HCT116 (cell line): Measurements from ENCODE around the gene MINDY4B. TPM values are rescaled to one million over a fixed set of nuclear protein-coding genes. Genes with fewer than 3 reads are reported as not detected.

ENCODE experiments used
- ATAC-seq: fragments of 200-7000 bp; cut with Tn5 transposase; 2 replicates; pipeline ENCODE4 v1.9.1; 2020; ENCODE audit warnings: mild to moderate bottlenecking, moderate library complexity
- BruUV-seq: library from RNA; stranded (reverse); fragments of 400-500 nt; replicated peaks from 2 replicates; lab custom pipeline; 2021; lab: Mats Ljungman, UMichigan
- CTCF ChIA-PET: fragments of 300-600 bp; sonication (Branson Sonifier 250); formaldehyde crosslinking; loops from one replicate; lab custom pipeline; 2021; ENCODE audit warnings: antibody characterized with exemption; lab: Charles Lee
- POLR2A ChIA-PET: fragments of 300-600, 350-600 bp; sonication (Branson Sonifier 250); formaldehyde crosslinking; loops from one replicate; lab custom pipeline; 2021; ENCODE audit warnings: antibody characterized with exemption; lab: Charles Lee
- RAD21 ChIA-PET, 2 experiments: fragments of 300-600 bp; sonication (Branson Sonifier 250); formaldehyde crosslinking; loops; one replicate each; lab custom pipeline; 2023; ENCODE audit warnings: low total read pairs in 2 of 2; ENCODE audit not compliant: uncharacterized antibody in 2 of 2, unreplicated experiment in 2 of 2, low non-redundant PET in 1 of 2; lab: Charles Lee
- DNase-seq: peaks from one replicate; pipeline ENCODE4 v3.0.0-alpha.2; 2010; ENCODE audit warnings: low read depth, low spot score
- H2AFZ ChIP-seq: fragments of 200-600 bp; shearing (Covaris generic), sonication (generic); 2 replicates; pipeline ENCODE4 v1.6.1; 2017; ENCODE audit warnings: low read depth, mixed run types, mixed read lengths, antibody characterized with exemption, low read length; ENCODE audit not compliant: poor library complexity, severe bottlenecking
- H3K27ac ChIP-seq: 2 replicates; pipeline ENCODE4 v1.5.1; 2012; ENCODE audit warnings: low read depth, low read length
- H3K27me3 ChIP-seq: fragments of 200-600 bp; sonication (generic); 2 replicates; pipeline ENCODE4 v1.6.1; 2016; ENCODE audit warnings: mixed run types, low read length, mixed read lengths; ENCODE audit not compliant: insufficient read depth
- H3K36me3 ChIP-seq, 2 experiments: fragments of 200-500 bp in 1 of 2; fragments of 200-600 bp in 1 of 2; sonication (Bioruptor generic) in 1 of 2; sonication (generic) in 1 of 2; 2 replicates each; pipeline versions ENCODE4 v1.5.1 to v1.6.1; 2014 to 2016; ENCODE audit warnings: low read length in 2 of 2, inconsistent platforms in 1 of 2, mixed read lengths in 1 of 2, mixed run types in 1 of 2; ENCODE audit not compliant: insufficient read depth in 2 of 2, control insufficient read depth in 1 of 2
- H3K4me1 ChIP-seq, 2 experiments: fragments of 200-600 bp in 1 of 2; sonication (generic) in 1 of 2; 2 replicates each; pipeline versions ENCODE4 v1.5.1 to v1.6.1; 2012 to 2017; ENCODE audit warnings: low read length in 2 of 2, inconsistent platforms in 1 of 2, mild to moderate bottlenecking in 1 of 2, mixed read lengths in 1 of 2, mixed run types in 1 of 2, moderate library complexity in 1 of 2; ENCODE audit not compliant: insufficient read depth in 2 of 2, control insufficient read depth in 1 of 2
- H3K4me2 ChIP-seq: fragments of 200-600 bp; sonication (generic); 2 replicates; pipeline ENCODE4 v1.6.1; 2017; ENCODE audit warnings: mixed run types, low read length, mixed read lengths
- H3K4me3 ChIP-seq, 2 experiments: fragments of 200-600 bp in 1 of 2; sonication (generic) in 1 of 2; replicated peaks in 1 of 2; 2 replicates each; pipeline ENCODE4 v1.5.1; 2011 to 2016; ENCODE audit warnings: low read length in 2 of 2, control low read depth in 1 of 2, low read depth in 1 of 2, mild to moderate bottlenecking in 1 of 2, mixed read lengths in 1 of 2, mixed run types in 1 of 2
- H3K79me2 ChIP-seq: fragments of 200-600 bp; sonication (generic); 2 replicates; pipeline ENCODE4 v1.6.1; 2017; ENCODE audit warnings: mild to moderate bottlenecking, mixed run types, low read length, moderate library complexity, mixed read lengths; ENCODE audit not compliant: insufficient read depth
- H3K9ac ChIP-seq: fragments of 200-600 bp; sonication (generic); 2 replicates; pipeline ENCODE4 v1.6.1; 2016; ENCODE audit warnings: low read length, mixed read lengths
- H3K9me2 ChIP-seq: fragments of 200-600 bp; sonication (generic), shearing (Covaris generic); 2 replicates; pipeline ENCODE4 v1.6.1; 2017; ENCODE audit warnings: mixed run types, mild to moderate bottlenecking, moderate library complexity; ENCODE audit not compliant: insufficient read depth
- H3K9me3 ChIP-seq, 2 experiments: fragments of 200-500 bp in 1 of 2; fragments of 200-600 bp in 1 of 2; sonication (Bioruptor generic) in 1 of 2; sonication (generic) in 1 of 2; 2 replicates each; pipeline ENCODE4 v1.6.1; 2014 to 2017; ENCODE audit warnings: low read length in 2 of 2, mixed read lengths in 2 of 2, inconsistent platforms in 1 of 2, low read depth in 1 of 2, mild to moderate bottlenecking in 1 of 2, mixed run types in 1 of 2, moderate library complexity in 1 of 2; ENCODE audit not compliant: control insufficient read depth in 1 of 2, insufficient read depth in 1 of 2
- H4K20me1 ChIP-seq: fragments of 200-600 bp; sonication (generic), shearing (Covaris generic); 2 replicates; pipeline ENCODE4 v1.6.1; 2017; ENCODE audit warnings: mixed run types, mild to moderate bottlenecking, moderate library complexity; ENCODE audit not compliant: insufficient read depth
- ATF3 ChIP-seq: IDR thresholded peaks from 2 replicates; pipeline ENCODE4 v1.6.1; 2012
- CBX3 ChIP-seq: IDR thresholded peaks from 2 replicates; pipeline ENCODE4 v1.6.1; 2012; ENCODE audit warnings: low read depth
- CEBPB ChIP-seq: IDR thresholded peaks from 2 replicates; pipeline ENCODE4 v1.6.1; 2012; ENCODE audit warnings: low read depth
- CTCF ChIP-seq, 3 experiments: fragments of 200-600 bp in 1 of 3; sonication (generic) in 1 of 3; IDR thresholded peaks in 2 of 3; conservative IDR thresholded peaks in 1 of 3; 2 replicates each; pipeline ENCODE4 v1.5.1; 2012 to 2017; ENCODE audit warnings: low read depth in 2 of 3, low read length in 2 of 3, antibody characterized with exemption in 1 of 3, borderline replicate concordance in 1 of 3, control low read depth in 1 of 3, mild to moderate bottlenecking in 1 of 3, mixed read lengths in 1 of 3, mixed run types in 1 of 3, moderate library complexity in 1 of 3; ENCODE audit not compliant: insufficient read depth in 1 of 3
- EGR1 ChIP-seq: IDR thresholded peaks from 2 replicates; pipeline ENCODE4 v1.6.1; 2012; ENCODE audit warnings: low read depth
- ELF1 ChIP-seq: IDR thresholded peaks from 2 replicates; pipeline ENCODE4 v1.6.1; 2012; ENCODE audit warnings: low read depth, borderline replicate concordance
- EZH2 ChIP-seq: fragments of 200-600 bp; sonication (generic); IDR thresholded peaks from 2 replicates; pipeline ENCODE4 v1.6.1; 2017; ENCODE audit warnings: antibody characterized with exemption, mixed run types
- EZH2phosphoT487 ChIP-seq: fragments of 200-600 bp; IDR thresholded peaks from 2 replicates; pipeline ENCODE4 v1.6.1; 2018; ENCODE audit warnings: antibody characterized with exemption, borderline replicate concordance
- FOSL1 ChIP-seq: IDR thresholded peaks from 2 replicates; pipeline ENCODE4 v1.6.1; 2012; ENCODE audit warnings: low read depth
- JUND ChIP-seq: IDR thresholded peaks from 2 replicates; pipeline ENCODE4 v1.6.1; 2012
- MAX ChIP-seq: IDR thresholded peaks from 2 replicates; pipeline ENCODE4 v1.6.1; 2012
- POLR2A ChIP-seq: IDR thresholded peaks from 2 replicates; pipeline ENCODE4 v1.7.0; 2011; ENCODE audit warnings: borderline replicate concordance; ENCODE audit not compliant: insufficient read depth, insufficient read length; ENCODE audit errors: extremely low read depth
- POLR2AphosphoS5 ChIP-seq: IDR thresholded peaks from 2 replicates; pipeline ENCODE4 v1.6.1; 2011; ENCODE audit warnings: mild to moderate bottlenecking, low read depth, low read length, moderate library complexity
- RAD21 ChIP-seq: IDR thresholded peaks from 2 replicates; pipeline ENCODE4 v1.6.1; 2012; ENCODE audit warnings: low read depth, mild to moderate bottlenecking
- SP1 ChIP-seq: IDR thresholded peaks from 2 replicates; pipeline ENCODE4 v1.6.1; 2012; ENCODE audit warnings: low read depth
- SRF ChIP-seq: IDR thresholded peaks from 2 replicates; pipeline ENCODE4 v1.6.1; 2012; ENCODE audit warnings: low read depth
- TCF7L2 ChIP-seq: IDR thresholded peaks from 2 replicates; pipeline ENCODE4 v1.7.0; 2011; ENCODE audit warnings: borderline replicate concordance, inconsistent platforms; ENCODE audit not compliant: insufficient read depth, insufficient read length; ENCODE audit errors: extremely low read depth
- YY1 ChIP-seq: IDR thresholded peaks from 2 replicates; pipeline ENCODE4 v1.6.1; 2011; ENCODE audit warnings: low read length, low read depth, moderate library complexity, mild to moderate bottlenecking; ENCODE audit not compliant: insufficient replicate concordance; ENCODE audit errors: extremely low read depth
- ZFX ChIP-seq: fragments of 450-650 bp; IDR thresholded peaks from 2 replicates; pipeline ENCODE4 v1.6.1; 2017
- ZNF274 ChIP-seq: fragments of 200-500 bp; sonication (Bioruptor generic); IDR thresholded peaks from 2 replicates; pipeline ENCODE4 v1.6.1; 2014; ENCODE audit warnings: mild to moderate bottlenecking, low read depth, low read length, inconsistent platforms
- intact Hi-C: fragments of 100-400 bp; cut with micrococcal nuclease; formaldehyde crosslinking; loops from 2 replicates; pipeline ENCODE4 v1.10.0; 2022
- total RNA-seq: library from RNA; stranded (reverse); gene quantifications from one replicate; pipeline ENCODE4 v1.2.1, GENCODE V29; 2021; ENCODE audit not compliant: unreplicated experiment

Gene MINDY4B
- total RNA-seq, 1 experiment from 2014 or later: not detected

GRCh38 chr3:150890831-150891230 is 14.4 kb downstream of the MINDY4B start:
- ChIA-PET RAD21 (no interaction called here), CTCF (interaction anchor here (1.1 kb wide), 1 partner anchor 10 kb away, joined by 3 read pairs; no protein-coding TSS in a partner anchor), POLR2A (no interaction called here)
- H3K9ac ChIP-seq: no peak overlapping the region
- H4K20me1 ChIP-seq: no peaks in the 10 kb centered on the region
- H3K4me3 ChIP-seq: no peak overlapping the region
- H3K27ac ChIP-seq: no peak overlapping the region
- no peak overlapping the region for H2AFZ ChIP-seq
- TF ChIP-seq EZH2phosphoT487: no peak
- no peak for TF ChIP-seq ZFX
- TF ChIP-seq EZH2: no peak
- H3K9me2 ChIP-seq: no peaks in the 10 kb centered on the region
- intact Hi-C loops: no loop called here
- H3K9me3 ChIP-seq: no peaks in the 10 kb centered on the region
- no peaks in the 10 kb centered on the region for H3K27me3 ChIP-seq
- ATAC-seq (no peak), DNase-seq (no peak)
- no peaks in the 10 kb centered on the region for H3K79me2 ChIP-seq
- H3K36me3 ChIP-seq: no peaks in the 10 kb centered on the region
- no peak overlapping the region for H3K4me2 ChIP-seq
- no peaks in the 10 kb centered on the region for H3K4me1 ChIP-seq
- BruUV-seq: no TSS peak

- Histone ChIP-seq H3K9me2 (no peaks in the 10 kb centered on the region), H2AFZ (no peak overlapping the region), H3K36me3 (no peaks in the 10 kb centered on the region), H4K20me1 (no peaks in the 10 kb centered on the region), H3K4me3 (no peak overlapping the region), H3K9me3 (no peaks in the 10 kb centered on the region), H3K4me2 (no peak overlapping the region), H3K27ac (no peak overlapping the region), H3K79me2 (no peaks in the 10 kb centered on the region), H3K9ac (no peak overlapping the region), H3K4me1 (no peaks in the 10 kb centered on the region), H3K27me3 (no peaks in the 10 kb centered on the region)
- ChIA-PET POLR2A (no interaction called here), RAD21 (no interaction called here), CTCF (no interaction called here)
- no peak for ATAC-seq
- no TSS peak for BruUV-seq
- DNase-seq: no peak
- TF ChIP-seq ZNF274 (no peak), EZH2 (no peak), MAX (no peak), CEBPB (no peak), EGR1 (no peak), POLR2A (no peak), YY1 (no peak), EZH2phosphoT487 (no peak), CBX3 (no peak), ELF1 (no peak), SRF (no peak), POLR2AphosphoS5 (no peak), JUND (no peak), FOSL1 (no peak), ZFX (no peak), RAD21 (no peak), TCF7L2 (no peak), SP1 (no peak), CTCF (IDR thresholded peaks at IDR 0.05 in 2 of 3, conservative IDR thresholded peaks at IDR 0.05 in 1 of 3; ENCODE audit: borderline replicate concordance in 1 of 3, insufficient read depth in 1 of 3, low read depth in 2 of 3, low read length in 2 of 3) (no peak), ATF3 (no peak)
- intact Hi-C loops: no loop called here
Measured at GRCh38 chr3:150890295-150890694, 14.9 kb downstream of the MINDY4B start.
